DOHH2 (cell line): ENCODE data around the gene ZBTB39.
"Not testable (repeated sequence)": the region's sequence is repeated elsewhere in the genome, so short reads cannot be mapped to it uniquely, and the experiment has no call there.

Source experiments
- H3F3A ChIP-seq: fragments of 200-600 bp; sonication (generic), shearing (Covaris generic); 2 replicates; pipeline ENCODE4 v1.6.0; 2016; ENCODE audit warnings: antibody characterized with exemption, mild to moderate bottlenecking; ENCODE audit not compliant: control insufficient read depth, insufficient read depth
- H3K27ac ChIP-seq: fragments of 200-600 bp; sonication (generic); 2 replicates; pipeline ENCODE4 v1.5.1; 2014; ENCODE audit warnings: low read depth, mild to moderate bottlenecking, low read length, moderate library complexity
- H3K27me3 ChIP-seq: fragments of 200-600 bp; sonication (generic); 2 replicates; pipeline ENCODE4 v1.6.1; 2014; ENCODE audit warnings: mild to moderate bottlenecking, low read length, mixed read lengths; ENCODE audit not compliant: control insufficient read depth
- H3K36me3 ChIP-seq: fragments of 200-600 bp; sonication (generic); 2 replicates; pipeline ENCODE4 v1.6.1; 2014; ENCODE audit warnings: mild to moderate bottlenecking, low read length, moderate library complexity, mixed read lengths; ENCODE audit not compliant: control insufficient read depth
- H3K4me1 ChIP-seq: fragments of 200-600 bp; sonication (generic); 2 replicates; pipeline ENCODE4 v1.6.1; 2014; ENCODE audit warnings: mild to moderate bottlenecking, low read length, mixed read lengths; ENCODE audit not compliant: control insufficient read depth
- H3K4me2 ChIP-seq: fragments of 200-600 bp; sonication (generic); 2 replicates; pipeline ENCODE4 v1.6.0; 2014; ENCODE audit warnings: mild to moderate bottlenecking, low read length, moderate library complexity
- H3K4me3 ChIP-seq: fragments of 200-600 bp; sonication (generic); 2 replicates; pipeline ENCODE4 v1.5.1; 2014; ENCODE audit warnings: mild to moderate bottlenecking, low read length, mixed read lengths
- H3K79me2 ChIP-seq: fragments of 200-600 bp; sonication (generic); 2 replicates; pipeline ENCODE4 v1.6.1; 2014; ENCODE audit warnings: mild to moderate bottlenecking, low read length, mixed read lengths; ENCODE audit not compliant: control insufficient read depth
- H3K9me2 ChIP-seq: fragments of 200-600 bp; sonication (generic); replicated peaks from 2 replicates; pipeline ENCODE4 v1.6.1; 2014; ENCODE audit warnings: mild to moderate bottlenecking, low read length, mixed read lengths; ENCODE audit not compliant: control insufficient read depth
- H3K9me3 ChIP-seq: fragments of 200-600 bp; sonication (generic); 2 replicates; pipeline ENCODE4 v1.6.1; 2014; ENCODE audit warnings: antibody characterized with exemption, low read length, mixed read lengths; ENCODE audit not compliant: control insufficient read depth, insufficient read depth
- H4K20me1 ChIP-seq: fragments of 200-600 bp; sonication (generic); 2 replicates; pipeline ENCODE4 v1.6.0; 2014; ENCODE audit warnings: low read depth, mild to moderate bottlenecking, antibody characterized with exemption, low read length, moderate library complexity; ENCODE audit not compliant: control insufficient read depth, insufficient read depth
- CTCF ChIP-seq: fragments of 200-600 bp; sonication (generic); IDR thresholded peaks from one replicate; pipeline ENCODE4 v1.5.1; 2014; ENCODE audit warnings: antibody characterized with exemption, mild to moderate bottlenecking, low read depth, low read length; ENCODE audit not compliant: poor library complexity, severe bottlenecking
- EZH2phosphoT487 ChIP-seq: fragments of 200-600 bp; sonication (generic); IDR thresholded peaks from 2 replicates; pipeline ENCODE4 v1.6.1; 2017; ENCODE audit warnings: borderline replicate concordance, mild to moderate bottlenecking, antibody characterized with exemption, low read length, moderate library complexity, mixed read lengths

The ZBTB39 gene

GRCh38 chr12:57005980-57006808 lies at the start of gene ZBTB39:
Gene ZBTB39, minus strand, starts transcription at chr12:57006546. Its CDS starts 1,629 bp downstream, at chr12:57004917.
- Histone ChIP-seq H3K36me3 (peaks cover 41% of the 10 kb centered on the region), H3K27me3 (no peaks in the 10 kb centered on the region), H3K4me2 (peak within 1 kb of the TSS; percentile 95), H3K9me3 (no peaks in the 10 kb centered on the region), H3F3A (peaks cover 7% of the 10 kb centered on the region; the same call in 1 of the 2 replicates), H3K4me1 (peaks cover 18% of the 10 kb centered on the region), H3K9me2 (no peaks in the 10 kb centered on the region), H4K20me1 (peaks cover 4% of the 10 kb centered on the region; the same call in 1 of the 2 replicates), H3K79me2 (peaks cover 45% of the 10 kb centered on the region), H3K4me3 (peak within 1 kb of the TSS; percentile 91), H3K27ac (peak within 1 kb of the TSS; percentile 40)
- TF ChIP-seq EZH2phosphoT487 (no peak), CTCF (peak; percentile 64)

- H3K4me1 ChIP-seq, result peaks cover 29% of the 10 kb centered on the region
- H3F3A ChIP-seq, result peaks cover 14% of the 10 kb centered on the region
- H3K9me3 ChIP-seq, result no peaks in the 10 kb centered on the region
- no peak overlapping the region for H3K4me2 ChIP-seq
- TF ChIP-seq CTCF (no peak), EZH2phosphoT487 (no peak)
- H3K27me3 ChIP-seq, result no peaks in the 10 kb centered on the region
- no peaks in the 10 kb centered on the region for H3K9me2 ChIP-seq
- H3K79me2 ChIP-seq, result no peaks in the 10 kb centered on the region
- H3K36me3 ChIP-seq, result peaks cover 57% of the 10 kb centered on the region
- H3K4me3 ChIP-seq, result no peak overlapping the region
- no peak overlapping the region for H3K27ac ChIP-seq
- H4K20me1 ChIP-seq, result 0 out of 2 replicates have a peak, but pooled peaks cover 5% of the 10 kb centered on the region
Observed at GRCh38 chr12:57055824-57056223, 49.5 kb upstream of the ZBTB39 start.

GRCh38 chr12:57053901-57054300 lies 47.6 kb upstream of the ZBTB39 start:
- not testable (repeated sequence) for H3K27me3 ChIP-seq, H3K9me2 ChIP-seq, H4K20me1 ChIP-seq, H3K9me3 ChIP-seq, H3K4me2 ChIP-seq, H3K4me1 ChIP-seq, H3K4me3 ChIP-seq, H3K27ac ChIP-seq, H3K79me2 ChIP-seq
- H3K36me3 ChIP-seq, result peaks cover 38% of the 10 kb centered on the region
- peaks cover 14% of the 10 kb centered on the region for H3F3A ChIP-seq

- H4K20me1 ChIP-seq, H3K9me3 ChIP-seq, H3K79me2 ChIP-seq, H3K4me2 ChIP-seq, H3K27me3 ChIP-seq, H3K27ac ChIP-seq, H3K9me2 ChIP-seq, H3K4me3 ChIP-seq, H3K4me1 ChIP-seq: not testable (repeated sequence)
- peaks cover 11% of the 10 kb centered on the region for H3F3A ChIP-seq
- peaks cover 30% of the 10 kb centered on the region for H3K36me3 ChIP-seq
Observed at GRCh38 chr12:57053146-57053545, 46.8 kb upstream of the ZBTB39 start.
